Stimulated activated CD4-positive, alpha-beta T cell treated with anti-CD3 and anti-CD28 coated beads, Interleukin-2, amount 100 ng/mL, for 24 hours (primary cell): ENCODE results near the gene LYPD8.
"Not testable (repeated sequence)": the region's sequence is repeated elsewhere in the genome, so short reads cannot be mapped to it uniquely, and the experiment has no call there.

Source experiments
- DNase-seq, 2 donors: peaks; one replicate each; pipeline ENCODE4 v3.0.0-alpha.2; 2020

The LYPD8 gene

GRCh38 chr1:248755517-248755916, at the start of gene LYPD8:
LYPD8 (minus strand) TSS chr1:248755759; CDS start chr1:248751081, 4,678 bp downstream.
- DNase-seq = no peak

- no peak for DNase-seq
Measured at GRCh38 chr1:248804771-248805681, 49.5 kb upstream of the LYPD8 start.

- not testable (repeated sequence) for DNase-seq
Measured at GRCh38 chr1:248803501-248803900, 47.9 kb upstream of the LYPD8 start.

GRCh38 chr1:248802454-248802853, 46.9 kb upstream of the LYPD8 start:
- no peak for DNase-seq

GRCh38 chr1:248800459-248800858, 44.9 kb upstream of the LYPD8 start:
- DNase-seq = no peak

- no peak for DNase-seq
Measured at GRCh38 chr1:248798791-248799190, 43.2 kb upstream of the LYPD8 start.

GRCh38 chr1:248794663-248795062, 39.1 kb upstream of the LYPD8 start:
- DNase-seq = not testable (repeated sequence)

GRCh38 chr1:248793592-248793991, 38.0 kb upstream of the LYPD8 start:
- no peak for DNase-seq

GRCh38 chr1:248792342-248792741, 36.8 kb upstream of the LYPD8 start:
- no peak for DNase-seq

- no peak for DNase-seq
Measured at GRCh38 chr1:248791010-248791409, 35.5 kb upstream of the LYPD8 start.

GRCh38 chr1:248790456-248790855, 34.9 kb upstream of the LYPD8 start:
- no peak for DNase-seq

GRCh38 chr1:248789337-248789736, 33.8 kb upstream of the LYPD8 start:
- not testable (repeated sequence) for DNase-seq

- DNase-seq = no peak
Measured at GRCh38 chr1:248788327-248788726, 32.8 kb upstream of the LYPD8 start.

GRCh38 chr1:248787430-248787829, 31.9 kb upstream of the LYPD8 start:
- DNase-seq = no peak

GRCh38 chr1:248786156-248786555, 30.6 kb upstream of the LYPD8 start:
- DNase-seq = no peak

- DNase-seq = no peak
Measured at GRCh38 chr1:248783367-248783766, 27.8 kb upstream of the LYPD8 start.

GRCh38 chr1:248782416-248783141, 27.0 kb upstream of the LYPD8 start:
- no peak for DNase-seq

GRCh38 chr1:248779350-248779749, 23.8 kb upstream of the LYPD8 start:
- DNase-seq = no peak

GRCh38 chr1:248778906-248779305, 23.3 kb upstream of the LYPD8 start:
- DNase-seq = no peak

GRCh38 chr1:248776991-248777390, 21.4 kb upstream of the LYPD8 start:
- no peak for DNase-seq

GRCh38 chr1:248775441-248775840, 19.9 kb upstream of the LYPD8 start:
- no peak for DNase-seq

- no peak for DNase-seq
Measured at GRCh38 chr1:248759644-248760043, 4.1 kb upstream of the LYPD8 start.

- DNase-seq = no peak
Measured at GRCh38 chr1:248758352-248758751, 2.8 kb upstream of the LYPD8 start.

GRCh38 chr1:248757784-248758195, 2.2 kb upstream of the LYPD8 start:
- DNase-seq = no peak
